GM13976 (cell line): ENCODE results near the gene AMMECR1.

Source experiments
- DNase-seq: peaks from one replicate; pipeline ENCODE4 v3.0.0; 2012; ENCODE audit warnings: low spot score
- in situ Hi-C: fragments of 300-500 bp; cut with MboI; formaldehyde crosslinking; loops from one replicate; pipeline ENCODE4 v1.12.0; 2022; ENCODE audit warnings: low sequenced_read_pairs, mixed read lengths, inconsistent platforms; ENCODE audit not compliant: unreplicated experiment
- TF ChIP-seq, protein P1 (sequence below): IDR thresholded peaks from 2 replicates; pipeline ENCODE4 v1.5.1; 2012; ENCODE audit warnings: borderline replicate concordance, mild to moderate bottlenecking; ENCODE audit not compliant: insufficient read depth; ENCODE audit errors: extremely low read depth, missing control alignments, control extremely low read depth

AMMECR1 gene

DNA sequence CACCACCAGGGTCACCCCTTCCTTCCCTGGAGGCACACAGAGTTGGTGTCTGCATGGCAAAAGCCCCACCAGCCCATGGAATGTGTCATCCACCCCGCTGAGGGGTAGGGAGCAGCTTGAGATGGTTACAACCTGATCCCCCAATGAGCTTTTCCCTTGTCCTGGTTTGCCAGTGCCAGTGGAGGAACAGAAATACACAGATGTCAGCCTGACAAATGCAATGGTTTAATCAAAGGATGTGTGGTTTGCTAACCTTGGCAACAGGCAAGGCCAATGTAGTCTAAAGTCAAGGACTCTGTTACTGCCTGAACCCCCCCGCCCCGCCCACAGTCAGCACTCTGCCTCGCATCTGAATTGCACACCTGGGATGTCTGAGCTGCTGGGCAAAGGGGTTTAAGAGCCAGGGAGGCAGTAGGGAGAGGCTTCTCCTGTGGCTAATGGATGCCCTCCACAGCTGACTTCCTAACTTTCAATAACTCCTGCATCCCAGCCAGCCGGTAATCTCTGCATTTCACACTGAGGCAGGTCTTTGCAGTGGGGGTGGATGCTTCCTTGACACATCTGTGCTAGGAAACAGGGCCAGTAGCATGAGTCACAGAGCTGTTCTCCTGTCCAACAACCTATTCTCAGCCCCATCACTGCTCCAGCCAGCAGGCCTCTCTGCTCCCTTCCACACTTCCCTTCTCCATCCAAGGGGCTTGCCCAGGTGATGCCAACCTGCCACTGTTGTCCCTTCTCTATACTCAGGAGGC, 137.5 kb downstream of the AMMECR1 start:
- TF ChIP-seq, protein P1, sequence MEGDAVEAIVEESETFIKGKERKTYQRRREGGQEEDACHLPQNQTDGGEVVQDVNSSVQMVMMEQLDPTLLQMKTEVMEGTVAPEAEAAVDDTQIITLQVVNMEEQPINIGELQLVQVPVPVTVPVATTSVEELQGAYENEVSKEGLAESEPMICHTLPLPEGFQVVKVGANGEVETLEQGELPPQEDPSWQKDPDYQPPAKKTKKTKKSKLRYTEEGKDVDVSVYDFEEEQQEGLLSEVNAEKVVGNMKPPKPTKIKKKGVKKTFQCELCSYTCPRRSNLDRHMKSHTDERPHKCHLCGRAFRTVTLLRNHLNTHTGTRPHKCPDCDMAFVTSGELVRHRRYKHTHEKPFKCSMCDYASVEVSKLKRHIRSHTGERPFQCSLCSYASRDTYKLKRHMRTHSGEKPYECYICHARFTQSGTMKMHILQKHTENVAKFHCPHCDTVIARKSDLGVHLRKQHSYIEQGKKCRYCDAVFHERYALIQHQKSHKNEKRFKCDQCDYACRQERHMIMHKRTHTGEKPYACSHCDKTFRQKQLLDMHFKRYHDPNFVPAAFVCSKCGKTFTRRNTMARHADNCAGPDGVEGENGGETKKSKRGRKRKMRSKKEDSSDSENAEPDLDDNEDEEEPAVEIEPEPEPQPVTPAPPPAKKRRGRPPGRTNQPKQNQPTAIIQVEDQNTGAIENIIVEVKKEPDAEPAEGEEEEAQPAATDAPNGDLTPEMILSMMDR, result no peak
- in situ Hi-C loops, result no loop called here
- no peak for DNase-seq

DNA sequence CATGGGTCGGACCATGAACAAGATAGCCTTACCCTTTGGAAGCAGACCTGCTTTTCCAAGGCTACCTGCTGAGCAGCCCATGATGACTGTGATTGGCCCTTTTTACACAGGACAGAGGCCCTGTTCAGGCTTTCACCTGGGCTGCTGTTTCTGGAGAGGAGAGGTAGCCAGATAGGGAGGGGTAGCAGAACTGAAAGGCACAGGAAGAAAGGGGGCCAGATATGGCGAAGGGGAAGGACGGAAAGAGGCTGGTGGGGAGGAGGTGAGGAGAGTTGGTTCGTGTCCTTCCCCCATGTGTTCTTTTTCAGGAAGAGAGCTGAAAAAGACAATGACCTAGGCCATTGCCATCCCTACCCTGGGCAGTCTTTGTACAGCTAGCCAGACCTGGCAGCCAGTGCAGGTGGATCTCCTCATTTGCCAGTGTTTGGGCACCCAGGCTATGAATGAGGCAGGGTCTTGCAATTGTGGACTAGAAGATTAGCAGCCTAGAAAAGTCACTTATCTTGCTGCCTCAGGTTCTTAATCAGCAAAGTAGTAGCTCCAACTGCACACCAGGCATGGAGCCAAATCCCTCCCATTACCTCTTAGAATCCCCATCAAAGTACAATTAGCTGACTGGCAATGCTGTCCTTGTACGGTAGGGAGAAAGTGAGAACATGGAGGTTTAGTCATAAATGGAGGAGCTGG, 139.6 kb downstream of the AMMECR1 start:
- no peak for DNase-seq
- TF ChIP-seq, protein P1, result no peak
- in situ Hi-C loops, result no loop called here

DNA sequence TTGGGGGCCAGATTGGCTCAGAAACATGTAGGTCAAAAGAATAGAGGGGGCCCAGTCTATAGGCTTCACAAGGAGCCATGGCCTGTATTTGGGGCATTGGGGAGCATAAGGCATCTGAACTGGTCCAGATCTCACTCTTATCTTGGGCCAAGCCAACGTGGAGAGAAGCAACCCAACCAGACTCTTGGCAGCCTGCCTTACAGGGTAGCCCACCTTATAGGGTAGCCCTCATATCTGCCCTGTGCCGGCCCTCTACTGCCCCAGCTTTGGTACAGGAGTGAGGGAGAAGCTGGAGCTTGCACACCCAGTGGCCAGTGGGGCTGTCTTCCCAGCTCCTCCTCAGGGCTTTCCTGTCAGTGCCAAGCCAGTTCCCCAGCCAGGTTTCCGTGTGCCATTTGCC, 142.2 kb downstream of the AMMECR1 start:
- in situ Hi-C loops, result no loop called here
- TF ChIP-seq, protein P1, result no peak

DNA sequence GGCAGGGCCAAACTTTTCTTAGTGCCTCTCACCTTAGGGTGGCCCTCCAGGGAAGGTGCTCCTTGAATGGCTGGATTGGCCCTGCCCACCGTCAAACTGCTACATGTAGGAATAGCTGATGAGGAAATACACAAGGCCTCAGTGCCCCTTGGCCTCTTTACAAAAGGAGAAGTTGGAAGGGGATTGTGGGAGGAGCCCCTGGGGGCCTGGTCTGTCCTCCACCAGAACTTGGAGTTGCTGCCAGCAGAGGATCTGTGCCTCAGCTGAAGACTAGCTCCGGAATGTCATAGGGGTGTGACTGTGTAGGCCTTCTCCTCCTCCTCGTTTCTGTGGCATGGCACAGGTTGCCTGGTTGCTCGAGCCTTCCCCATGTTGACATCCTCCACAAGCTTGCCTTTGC, 142.7 kb downstream of the AMMECR1 start:
- no peak for DNase-seq
- in situ Hi-C loops, result no loop called here
- TF ChIP-seq, protein P1, result no peak

More for the DNA sequence above, 142.2 kb downstream of the AMMECR1 start:
- no peak for DNase-seq

DNA sequence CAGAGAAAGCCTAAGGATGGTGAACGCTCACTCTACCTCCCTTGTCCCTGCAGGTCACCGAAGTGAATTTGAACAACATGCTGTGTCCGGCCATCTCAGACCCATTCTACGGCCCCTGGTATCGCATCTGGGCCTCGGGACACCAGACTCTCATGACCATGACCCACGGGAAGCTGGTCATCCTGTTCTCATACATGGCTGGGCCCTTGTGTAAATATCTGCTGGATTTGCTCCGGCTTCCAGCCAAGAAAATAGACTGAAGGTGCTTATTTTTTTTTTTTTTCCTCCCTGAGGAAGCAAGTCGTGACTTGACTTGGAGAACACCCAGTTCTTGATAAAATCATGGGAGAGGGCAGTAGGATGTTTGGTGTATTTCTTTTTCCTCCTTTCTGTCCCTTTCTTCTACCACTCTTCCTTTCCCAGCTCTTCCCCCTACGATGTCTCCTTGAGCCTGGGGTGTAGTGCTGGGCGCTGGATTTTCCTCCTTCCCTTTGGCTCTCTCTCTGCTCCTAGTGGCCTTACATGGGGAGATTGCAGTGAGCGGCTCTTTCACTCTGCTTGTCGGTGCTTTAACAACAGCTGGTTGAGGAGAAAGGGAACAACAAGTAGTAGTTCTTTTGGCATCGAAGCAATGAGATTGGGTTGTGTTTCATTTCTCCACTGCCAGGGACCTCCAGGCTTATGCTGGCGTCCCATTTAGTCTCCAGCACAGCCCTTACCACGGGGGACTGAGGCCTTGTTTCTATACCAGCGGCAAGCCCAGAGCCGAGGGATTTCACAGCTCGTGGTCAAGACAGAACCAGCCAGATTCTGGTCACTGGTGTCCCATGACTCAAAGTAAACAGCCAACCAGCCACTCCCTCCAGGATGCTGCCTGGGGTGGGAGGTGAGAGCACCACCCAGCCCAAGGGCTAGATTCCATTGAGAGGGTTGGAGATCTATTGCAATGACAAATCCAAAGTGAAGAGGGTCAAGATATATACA, 144.4 kb downstream of the AMMECR1 start:
- in situ Hi-C loops, result loop anchor here (25.0 kb wide), 1 partner anchor 689 kb away; no protein-coding TSS in a partner anchor
- no peak for DNase-seq
- TF ChIP-seq, protein P1, result no peak

DNA sequence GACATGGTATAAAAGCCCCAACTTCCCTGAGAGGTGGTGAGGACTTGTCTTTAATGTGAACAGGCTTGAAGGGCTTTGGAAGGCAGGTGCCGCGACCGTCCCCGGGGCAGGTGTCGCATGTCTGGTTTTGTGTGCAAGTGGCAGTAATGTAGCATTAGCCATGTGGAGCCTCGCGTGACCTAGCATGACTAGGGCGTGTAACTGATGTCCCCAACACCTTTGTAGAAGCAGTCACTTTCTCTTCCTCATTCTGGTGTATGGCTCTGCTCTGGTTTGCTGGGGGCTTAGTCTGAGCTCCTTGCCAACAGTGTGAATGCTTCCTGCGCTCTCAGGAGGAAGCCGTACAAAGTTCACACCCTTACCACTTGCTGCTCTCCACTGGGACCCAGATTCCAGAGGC, 145.7 kb downstream of the AMMECR1 start:
- peak; percentile 74 for DNase-seq
- TF ChIP-seq, protein P1, result no peak
- in situ Hi-C loops, result loop anchor here (25.0 kb wide), 1 partner anchor 690 kb away; no protein-coding TSS in a partner anchor
